ENCODE results near the gene HBA1. TPM values are rescaled to one million over a fixed set of nuclear protein-coding genes. Genes with fewer than 3 reads are reported as not detected.
A peak's percentile ranks its signal among the peaks of the same experiment; 100 is the strongest.

HBA1 gene
- total and polyA plus RNA-seq, 2 of the 8 experiments (the other 6 are each of a cell fraction or from before 2014, with no cell fraction given): 2.3 TPM

DNA sequence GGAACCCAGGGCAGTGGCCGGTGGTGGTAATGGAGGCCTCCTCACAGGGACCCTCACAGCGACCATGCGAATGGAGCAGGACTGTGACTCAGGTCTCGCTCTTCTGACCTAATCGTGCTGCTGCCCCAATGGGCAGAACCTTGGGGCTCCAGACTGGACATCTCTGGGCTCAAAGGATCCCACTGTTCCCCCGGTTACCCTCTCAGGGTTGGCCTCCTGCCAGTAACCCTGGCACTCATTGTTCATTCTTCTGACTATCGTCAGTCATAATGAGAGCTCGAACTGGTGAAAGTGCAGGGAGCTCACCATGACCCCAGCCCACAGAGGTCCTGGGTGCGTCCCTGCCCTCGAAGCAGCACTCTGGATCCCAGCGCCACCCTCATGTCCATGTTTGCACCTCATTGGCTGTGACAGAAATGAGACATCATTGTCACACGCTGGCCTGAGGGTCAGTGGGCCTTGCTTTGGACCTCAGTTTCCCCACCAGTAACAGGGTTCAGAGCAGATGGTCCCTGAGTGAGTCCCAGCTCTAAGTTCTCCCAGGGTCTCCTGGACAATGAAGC lies 34.0 kb upstream of the HBA1 start:
- Histone ChIP-seq H3K27me3 (replicated peaks in 1 of 4; ENCODE audit: control insufficient read depth in 3 of 4, extremely low read depth in 1 of 4, insufficient read depth in 3 of 4, low read length in 3 of 4) (no peaks in the 10 kb centered on the region), H4K20me1 (replicated peaks in 1 of 2; ENCODE audit: control insufficient read depth in 1 of 2, insufficient read depth in 2 of 2, low read length in 2 of 2) (no peaks in the 10 kb centered on the region), H3K18ac (ENCODE audit: extremely low read depth, low read length) (no peak overlapping the region), H3K9ac (replicated peaks in 1 of 4; ENCODE audit: extremely low read depth in 1 of 4, low read depth in 3 of 4, low read length in 3 of 4) (no peak overlapping the region), H4K8ac (ENCODE audit: extremely low read depth, insufficient read depth, low read length) (peak overlapping the region; percentile 45; the same call in 1 of the 2 replicates), H4K91ac (replicated peaks; ENCODE audit: insufficient read length, low read length) (no peak overlapping the region), H2AFZ (ENCODE audit: low read length) (no peak overlapping the region), H3K23ac (ENCODE audit: insufficient read length) (no peak overlapping the region), H4K5ac (ENCODE audit: insufficient read length, low read depth, low read length) (no peak overlapping the region), H2BK120ac (replicated peaks; ENCODE audit: low read depth, low read length) (no peak overlapping the region), H3K4me2 (ENCODE audit: insufficient read depth in 1 of 2, low read depth in 2 of 2, low read length in 2 of 2) (no peak overlapping the region), H2BK5ac (ENCODE audit: low read depth, low read length) (no peak overlapping the region), H3K14ac (ENCODE audit: insufficient read length) (no peak overlapping the region), H2BK20ac (ENCODE audit: low read length) (peak overlapping the region; percentile 21; the same call in 1 of the 2 replicates), H3K79me2 (ENCODE audit: control insufficient read depth in 1 of 2, insufficient read depth in 2 of 2, low read length in 2 of 2) (no peaks in the 10 kb centered on the region; a peak in 1 of 4 replicates), H3K36me3 (ENCODE audit: control insufficient read depth in 2 of 4, insufficient read depth in 4 of 4, low read length in 3 of 4) (no peaks in the 10 kb centered on the region), H3K23me2 (ENCODE audit: low read depth, low read length) (no peaks in the 10 kb centered on the region), H3K27ac (ENCODE audit: low read depth, low read length) (no peak overlapping the region), H3K56ac (replicated peaks; ENCODE audit: insufficient read length, low read depth, low read length) (no peak overlapping the region), H2BK15ac (ENCODE audit: low read length) (0 out of 2 replicates have a peak overlapping the region, but pooled peaks have one; percentile 46), H2BK12ac (ENCODE audit: low read depth, low read length) (no peak overlapping the region), H2AK5ac (ENCODE audit: low read depth, low read length) (no peak overlapping the region), H3K79me1 (ENCODE audit: low read depth, low read length) (no peaks in the 10 kb centered on the region), H3K4ac (replicated peaks; ENCODE audit: insufficient read length, low read depth, low read length) (no peak overlapping the region), H3K9me3 (ENCODE audit: insufficient read depth in 2 of 2, low read depth in 1 of 2, low read length in 1 of 2) (no peaks in the 10 kb centered on the region), H3K4me3 (ENCODE audit: extremely low read depth in 1 of 4, insufficient read depth in 2 of 4, low read depth in 3 of 4, low read length in 4 of 4) (no peak overlapping the region), H3K4me1 (replicated peaks in 1 of 4; ENCODE audit: control insufficient read depth in 3 of 4, insufficient read depth in 4 of 4, low read length in 3 of 4) (no peaks in the 10 kb centered on the region; a peak in 1 of 7 replicates)
- TF ChIP-seq SRF (IDR thresholded peaks at IDR 0.05; ENCODE audit: low read depth, low read length) (no peak), RNF2 (IDR thresholded peaks at IDR 0.05; ENCODE audit: borderline replicate concordance, low read depth, low read length, missing control alignments, poor library complexity, severe bottlenecking) (no peak), KDM5A (IDR thresholded peaks at IDR 0.05; ENCODE audit: low read length) (no peak)
- CTCF ChIA-PET (ENCODE audit: partially characterized antibody): interaction anchor here (1.0 to 2.4 kb wide), 3 partner anchors 22 to 35 kb away, joined by 3 to 8 read pairs (median 3); no protein-coding TSS in a partner anchor
- DNase-seq (ENCODE audit: low read depth in 1 of 2, low spot score in 2 of 2): no peak
- FAIRE-seq: no peak
- POLR2A ChIA-PET (ENCODE audit: partially characterized antibody): interaction anchor here (1.8 kb wide), 1 partner anchor 10 kb away, joined by 4 read pairs; no protein-coding TSS in a partner anchor
- WGBS, 2 experiments (ENCODE audit: extremely low coverage in 1 of 2, insufficient coverage in 1 of 2, insufficient read length in 1 of 2, insufficient replicate concordance in 2 of 2, low coverage in 1 of 2, low lambda C conversion rate in 2 of 2, missing lambda C conversion rate in 1 of 2): 94% methylated on average over 12 of the region's 12 CpGs; no CpG with 5 or more reads in 1 of the 2 experiments
